ENCODE measurements around the gene ARSG. TPM values are rescaled to one million over a fixed set of nuclear protein-coding genes. Genes with fewer than 3 reads are reported as not detected.

ARSG gene
- total and polyA plus RNA-seq, 9 of the 15 experiments (the other 6 are each of a cell fraction or from before 2014, with no cell fraction given), result 1.0 to 5.6 (median 1.8) TPM

DNA sequence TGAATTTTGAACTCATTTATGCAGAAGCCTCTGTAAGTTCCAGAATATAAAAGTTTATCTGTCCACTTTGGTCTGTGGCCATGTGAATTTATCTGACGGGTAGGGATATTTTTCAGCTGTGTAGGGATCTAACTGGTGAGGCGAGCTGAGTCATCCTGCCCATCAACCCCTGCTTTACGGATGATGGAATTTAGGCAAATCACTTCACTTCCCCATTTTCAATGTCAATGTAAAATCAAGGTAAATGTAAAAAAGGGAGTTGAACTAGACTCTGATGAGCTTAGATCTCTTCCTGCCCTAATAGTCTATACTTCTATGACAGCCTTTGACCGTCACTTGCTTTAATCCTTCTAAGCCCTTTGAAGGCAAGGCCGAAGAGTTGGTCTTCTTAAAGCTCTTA lies 2.9 kb upstream of the ARSG start (continued):
- TF ChIP-seq, protein P1, sequence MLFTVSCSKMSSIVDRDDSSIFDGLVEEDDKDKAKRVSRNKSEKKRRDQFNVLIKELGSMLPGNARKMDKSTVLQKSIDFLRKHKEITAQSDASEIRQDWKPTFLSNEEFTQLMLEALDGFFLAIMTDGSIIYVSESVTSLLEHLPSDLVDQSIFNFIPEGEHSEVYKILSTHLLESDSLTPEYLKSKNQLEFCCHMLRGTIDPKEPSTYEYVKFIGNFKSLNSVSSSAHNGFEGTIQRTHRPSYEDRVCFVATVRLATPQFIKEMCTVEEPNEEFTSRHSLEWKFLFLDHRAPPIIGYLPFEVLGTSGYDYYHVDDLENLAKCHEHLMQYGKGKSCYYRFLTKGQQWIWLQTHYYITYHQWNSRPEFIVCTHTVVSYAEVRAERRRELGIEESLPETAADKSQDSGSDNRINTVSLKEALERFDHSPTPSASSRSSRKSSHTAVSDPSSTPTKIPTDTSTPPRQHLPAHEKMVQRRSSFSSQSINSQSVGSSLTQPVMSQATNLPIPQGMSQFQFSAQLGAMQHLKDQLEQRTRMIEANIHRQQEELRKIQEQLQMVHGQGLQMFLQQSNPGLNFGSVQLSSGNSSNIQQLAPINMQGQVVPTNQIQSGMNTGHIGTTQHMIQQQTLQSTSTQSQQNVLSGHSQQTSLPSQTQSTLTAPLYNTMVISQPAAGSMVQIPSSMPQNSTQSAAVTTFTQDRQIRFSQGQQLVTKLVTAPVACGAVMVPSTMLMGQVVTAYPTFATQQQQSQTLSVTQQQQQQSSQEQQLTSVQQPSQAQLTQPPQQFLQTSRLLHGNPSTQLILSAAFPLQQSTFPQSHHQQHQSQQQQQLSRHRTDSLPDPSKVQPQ (CRISPR knock-in tag; IDR thresholded peaks at IDR 0.05; ENCODE audit: borderline replicate concordance), result no peak
- no peak for TF ChIP-seq NCOA4 (IDR thresholded peaks at IDR 0.05; ENCODE audit: partially characterized antibody)
- no peak for TF ChIP-seq ZEB2 (IDR thresholded peaks at IDR 0.05)
- peak; percentile 73 for TF ChIP-seq C11orf30 (IDR thresholded peaks at IDR 0.05; ENCODE audit: low read depth)
- TF ChIP-seq NUFIP1 (IDR thresholded peaks at IDR 0.05; ENCODE audit: partially characterized antibody), result no peak
- TF ChIP-seq, protein P2, sequence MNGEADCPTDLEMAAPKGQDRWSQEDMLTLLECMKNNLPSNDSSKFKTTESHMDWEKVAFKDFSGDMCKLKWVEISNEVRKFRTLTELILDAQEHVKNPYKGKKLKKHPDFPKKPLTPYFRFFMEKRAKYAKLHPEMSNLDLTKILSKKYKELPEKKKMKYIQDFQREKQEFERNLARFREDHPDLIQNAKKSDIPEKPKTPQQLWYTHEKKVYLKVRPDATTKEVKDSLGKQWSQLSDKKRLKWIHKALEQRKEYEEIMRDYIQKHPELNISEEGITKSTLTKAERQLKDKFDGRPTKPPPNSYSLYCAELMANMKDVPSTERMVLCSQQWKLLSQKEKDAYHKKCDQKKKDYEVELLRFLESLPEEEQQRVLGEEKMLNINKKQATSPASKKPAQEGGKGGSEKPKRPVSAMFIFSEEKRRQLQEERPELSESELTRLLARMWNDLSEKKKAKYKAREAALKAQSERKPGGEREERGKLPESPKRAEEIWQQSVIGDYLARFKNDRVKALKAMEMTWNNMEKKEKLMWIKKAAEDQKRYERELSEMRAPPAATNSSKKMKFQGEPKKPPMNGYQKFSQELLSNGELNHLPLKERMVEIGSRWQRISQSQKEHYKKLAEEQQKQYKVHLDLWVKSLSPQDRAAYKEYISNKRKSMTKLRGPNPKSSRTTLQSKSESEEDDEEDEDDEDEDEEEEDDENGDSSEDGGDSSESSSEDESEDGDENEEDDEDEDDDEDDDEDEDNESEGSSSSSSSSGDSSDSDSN (IDR thresholded peaks at IDR 0.05; ENCODE audit: borderline replicate concordance in 1 of 2, low read depth in 2 of 2, low read length in 2 of 2), result no peak
- TF ChIP-seq SREBF2 (CRISPR knock-in tag; IDR thresholded peaks at IDR 0.05), result no peak
- TF ChIP-seq ZNF140 (CRISPR knock-in tag; IDR thresholded peaks at IDR 0.05), result no peak
- TF ChIP-seq, protein P3, sequence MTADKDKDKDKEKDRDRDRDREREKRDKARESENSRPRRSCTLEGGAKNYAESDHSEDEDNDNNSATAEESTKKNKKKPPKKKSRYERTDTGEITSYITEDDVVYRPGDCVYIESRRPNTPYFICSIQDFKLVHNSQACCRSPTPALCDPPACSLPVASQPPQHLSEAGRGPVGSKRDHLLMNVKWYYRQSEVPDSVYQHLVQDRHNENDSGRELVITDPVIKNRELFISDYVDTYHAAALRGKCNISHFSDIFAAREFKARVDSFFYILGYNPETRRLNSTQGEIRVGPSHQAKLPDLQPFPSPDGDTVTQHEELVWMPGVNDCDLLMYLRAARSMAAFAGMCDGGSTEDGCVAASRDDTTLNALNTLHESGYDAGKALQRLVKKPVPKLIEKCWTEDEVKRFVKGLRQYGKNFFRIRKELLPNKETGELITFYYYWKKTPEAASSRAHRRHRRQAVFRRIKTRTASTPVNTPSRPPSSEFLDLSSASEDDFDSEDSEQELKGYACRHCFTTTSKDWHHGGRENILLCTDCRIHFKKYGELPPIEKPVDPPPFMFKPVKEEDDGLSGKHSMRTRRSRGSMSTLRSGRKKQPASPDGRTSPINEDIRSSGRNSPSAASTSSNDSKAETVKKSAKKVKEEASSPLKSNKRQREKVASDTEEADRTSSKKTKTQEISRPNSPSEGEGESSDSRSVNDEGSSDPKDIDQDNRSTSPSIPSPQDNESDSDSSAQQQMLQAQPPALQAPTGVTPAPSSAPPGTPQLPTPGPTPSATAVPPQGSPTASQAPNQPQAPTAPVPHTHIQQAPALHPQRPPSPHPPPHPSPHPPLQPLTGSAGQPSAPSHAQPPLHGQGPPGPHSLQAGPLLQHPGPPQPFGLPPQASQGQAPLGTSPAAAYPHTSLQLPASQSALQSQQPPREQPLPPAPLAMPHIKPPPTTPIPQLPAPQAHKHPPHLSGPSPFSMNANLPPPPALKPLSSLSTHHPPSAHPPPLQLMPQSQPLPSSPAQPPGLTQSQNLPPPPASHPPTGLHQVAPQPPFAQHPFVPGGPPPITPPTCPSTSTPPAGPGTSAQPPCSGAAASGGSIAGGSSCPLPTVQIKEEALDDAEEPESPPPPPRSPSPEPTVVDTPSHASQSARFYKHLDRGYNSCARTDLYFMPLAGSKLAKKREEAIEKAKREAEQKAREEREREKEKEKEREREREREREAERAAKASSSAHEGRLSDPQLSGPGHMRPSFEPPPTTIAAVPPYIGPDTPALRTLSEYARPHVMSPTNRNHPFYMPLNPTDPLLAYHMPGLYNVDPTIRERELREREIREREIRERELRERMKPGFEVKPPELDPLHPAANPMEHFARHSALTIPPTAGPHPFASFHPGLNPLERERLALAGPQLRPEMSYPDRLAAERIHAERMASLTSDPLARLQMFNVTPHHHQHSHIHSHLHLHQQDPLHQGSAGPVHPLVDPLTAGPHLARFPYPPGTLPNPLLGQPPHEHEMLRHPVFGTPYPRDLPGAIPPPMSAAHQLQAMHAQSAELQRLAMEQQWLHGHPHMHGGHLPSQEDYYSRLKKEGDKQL (CRISPR knock-in tag; IDR thresholded peaks at IDR 0.05; ENCODE audit: borderline replicate concordance), result no peak
- no peak for TF ChIP-seq RFX5 (IDR thresholded peaks at IDR 0.05; ENCODE audit: low read depth, low read length)
- TF ChIP-seq FOXK2 (conservative IDR thresholded peaks at IDR 0.05 in 1 of 2, IDR thresholded peaks at IDR 0.05 in 1 of 2; ENCODE audit: low read depth in 2 of 2), result no peak
- TF ChIP-seq HIVEP1 (CRISPR knock-in tag; IDR thresholded peaks at IDR 0.05), result no peak
- TF ChIP-seq, protein P4, sequence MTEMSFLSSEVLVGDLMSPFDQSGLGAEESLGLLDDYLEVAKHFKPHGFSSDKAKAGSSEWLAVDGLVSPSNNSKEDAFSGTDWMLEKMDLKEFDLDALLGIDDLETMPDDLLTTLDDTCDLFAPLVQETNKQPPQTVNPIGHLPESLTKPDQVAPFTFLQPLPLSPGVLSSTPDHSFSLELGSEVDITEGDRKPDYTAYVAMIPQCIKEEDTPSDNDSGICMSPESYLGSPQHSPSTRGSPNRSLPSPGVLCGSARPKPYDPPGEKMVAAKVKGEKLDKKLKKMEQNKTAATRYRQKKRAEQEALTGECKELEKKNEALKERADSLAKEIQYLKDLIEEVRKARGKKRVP (CRISPR knock-in tag; IDR thresholded peaks at IDR 0.05), result no peak
- TF ChIP-seq NFIC (IDR thresholded peaks at IDR 0.05), result no peak
- TF ChIP-seq, protein P5, sequence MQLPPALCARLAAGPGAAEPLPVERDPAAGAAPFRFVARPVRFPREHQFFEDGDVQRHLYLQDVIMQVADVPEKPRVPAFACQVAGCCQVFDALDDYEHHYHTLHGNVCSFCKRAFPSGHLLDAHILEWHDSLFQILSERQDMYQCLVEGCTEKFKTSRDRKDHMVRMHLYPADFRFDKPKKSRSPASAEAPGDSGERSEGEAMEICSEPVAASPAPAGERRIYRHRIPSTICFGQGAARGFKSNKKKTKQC (CRISPR knock-in tag; IDR thresholded peaks at IDR 0.05), result no peak
- no peak for TF ChIP-seq ZNF431 (CRISPR knock-in tag; IDR thresholded peaks at IDR 0.05)
- TF ChIP-seq HDAC8 (tag; IDR thresholded peaks at IDR 0.05), result no peak
